Non-pigmented ciliary epithelial cell (primary cell): ENCODE data around the gene FRAS1.
"Not testable (repeated sequence)": the region's sequence is repeated elsewhere in the genome, so short reads cannot be mapped to it uniquely, and the experiment has no call there.

Source experiments
- DNase-seq: peaks from one replicate; pipeline ENCODE4 v3.0.0-alpha.2; 2010; ENCODE audit warnings: low read depth

Gene FRAS1

DNA sequence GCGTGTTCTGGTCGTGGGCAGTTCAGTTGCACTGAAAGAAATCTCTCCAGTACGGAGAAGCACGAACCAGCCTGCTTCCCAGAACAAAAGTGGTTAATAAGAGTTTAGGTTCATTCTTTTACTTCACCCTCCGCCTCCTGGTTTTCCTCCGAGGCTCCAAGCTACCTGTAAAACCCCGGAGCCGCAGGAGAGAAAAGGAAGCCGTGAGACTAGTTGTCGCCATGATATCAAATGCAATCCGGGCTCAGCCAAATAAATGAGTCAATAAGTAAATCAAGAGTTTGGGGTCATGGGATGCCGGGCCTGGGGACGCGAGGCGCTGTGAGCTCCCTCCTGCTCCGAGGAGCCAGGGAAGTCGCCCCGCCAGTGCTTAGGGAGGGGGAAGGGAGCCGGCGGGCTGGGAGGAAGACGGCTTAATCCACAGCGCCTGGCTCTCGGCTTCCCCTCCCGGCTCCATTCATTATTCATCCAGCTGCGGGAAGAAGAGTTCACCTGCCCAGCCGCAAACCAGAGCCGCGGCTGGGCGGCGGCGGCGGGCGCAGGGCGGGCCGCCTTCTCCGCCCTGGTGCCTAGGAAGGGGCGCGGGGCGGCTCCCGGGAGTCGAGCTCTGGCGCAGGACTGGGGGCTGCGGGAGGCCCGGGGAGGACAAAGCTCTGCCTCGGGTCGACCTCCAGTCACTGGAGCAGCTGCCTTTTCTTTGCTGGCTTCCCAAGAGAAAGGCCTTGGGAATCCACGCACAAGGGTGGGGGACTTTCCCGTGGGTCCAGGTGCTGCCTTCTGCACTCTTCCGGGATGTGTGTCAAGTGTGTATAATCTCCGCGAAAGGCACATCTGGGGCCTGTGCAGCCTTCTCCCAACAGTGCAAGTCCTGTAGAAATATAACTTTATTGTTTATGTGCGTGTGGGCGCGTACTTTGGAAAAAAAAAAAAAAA lies 1.7 kb downstream of the FRAS1 start:
- no peak for DNase-seq

DNA sequence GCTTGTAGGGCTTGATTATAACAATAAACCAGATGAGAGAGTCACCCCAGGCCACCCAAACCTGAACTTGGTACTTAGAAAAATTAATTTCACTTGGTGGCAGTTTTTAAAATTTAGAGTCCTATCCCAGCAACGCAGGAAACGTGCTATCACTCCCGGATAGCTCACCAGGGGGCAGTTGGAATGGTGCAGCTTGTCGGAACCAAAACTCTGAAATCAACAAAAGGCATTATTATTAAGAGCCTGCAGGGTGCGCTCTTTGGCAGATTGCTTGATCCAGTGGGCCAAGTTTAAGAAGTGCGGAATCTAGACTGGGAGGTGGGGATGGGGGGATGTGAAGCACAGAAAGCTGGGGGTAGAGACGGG lies 2.4 kb downstream of the FRAS1 start:
- DNase-seq: peak; percentile 68

DNA sequence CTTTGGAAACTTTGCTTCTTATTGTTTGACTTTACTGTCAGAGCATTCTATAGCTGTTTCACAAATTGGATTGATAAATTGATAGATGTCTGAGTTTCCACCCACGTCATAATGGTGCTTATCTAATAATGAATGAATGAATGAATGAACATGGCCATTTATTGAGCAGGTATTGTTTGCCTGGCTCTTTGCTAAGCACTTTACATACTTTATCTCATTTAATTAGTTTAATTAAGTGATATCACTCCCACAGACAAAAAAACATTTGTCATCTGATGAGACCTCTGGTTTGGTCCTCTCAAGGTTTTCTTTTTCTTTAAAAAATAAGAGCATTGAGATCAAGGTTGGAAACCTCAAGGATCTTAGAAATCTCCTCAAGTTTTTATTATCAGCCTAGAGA lies 2.8 kb downstream of the FRAS1 start:
- no peak for DNase-seq

DNA sequence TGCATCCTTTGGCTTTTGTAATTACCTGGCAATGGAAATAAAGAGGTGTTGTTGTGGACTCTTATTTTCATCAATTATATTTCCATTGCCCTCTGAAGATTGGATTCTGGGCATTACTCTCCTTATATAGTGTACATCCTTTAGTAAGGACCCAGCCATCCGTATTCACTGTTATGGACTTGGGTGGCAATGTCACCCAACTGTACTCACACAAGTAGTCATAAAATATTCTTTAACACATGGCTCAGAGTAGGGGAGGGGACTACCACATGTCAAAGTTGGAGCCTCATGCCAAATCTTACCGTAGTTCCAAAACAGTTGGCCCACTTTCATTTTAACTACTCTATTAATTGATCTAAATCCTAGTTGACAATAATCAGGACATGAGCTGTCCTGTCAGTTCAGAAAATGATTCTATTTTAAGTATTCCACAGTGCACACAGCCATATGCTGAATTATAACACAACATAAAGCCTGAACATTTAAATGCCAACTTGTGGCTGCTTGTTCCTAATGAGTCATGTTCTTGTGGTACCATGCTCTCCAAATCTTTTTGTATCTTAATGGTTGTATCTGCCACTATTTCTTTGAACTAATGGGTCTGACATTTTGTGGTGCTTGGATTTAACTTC lies 4.9 kb downstream of the FRAS1 start:
- DNase-seq: no peak

DNA sequence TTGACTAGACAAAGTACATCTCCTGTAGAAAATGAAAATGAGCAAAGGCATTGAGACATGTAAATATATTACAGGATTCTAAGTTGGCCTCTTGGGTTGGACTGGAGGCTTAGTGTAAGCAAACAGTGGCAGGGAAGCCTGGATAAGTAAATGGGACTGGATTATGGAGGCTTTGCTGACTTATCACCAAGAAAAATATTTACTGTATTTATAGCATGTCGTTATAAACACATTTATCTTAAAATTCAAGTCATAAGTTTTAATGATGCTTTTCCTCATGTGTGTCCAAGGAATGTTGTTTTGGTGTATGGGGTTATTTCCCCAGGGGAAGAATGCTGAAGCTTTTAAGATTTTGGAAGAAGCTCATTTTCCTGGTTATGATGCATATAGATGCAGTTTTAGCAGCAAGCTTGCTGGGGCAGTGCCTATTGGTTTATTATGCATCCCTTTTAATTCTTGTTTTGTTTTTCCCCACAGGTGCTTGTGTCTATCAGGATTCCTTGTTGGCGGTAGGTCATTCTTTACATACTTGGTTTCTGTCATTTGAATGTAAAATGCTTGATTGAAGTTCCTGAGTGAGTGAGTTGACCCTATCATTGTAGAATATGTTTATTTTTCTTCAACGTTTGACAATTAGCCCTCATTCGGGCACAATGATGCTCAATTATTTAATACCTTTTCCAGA lies 8.5 kb downstream of the FRAS1 start:
- no peak for DNase-seq

DNA sequence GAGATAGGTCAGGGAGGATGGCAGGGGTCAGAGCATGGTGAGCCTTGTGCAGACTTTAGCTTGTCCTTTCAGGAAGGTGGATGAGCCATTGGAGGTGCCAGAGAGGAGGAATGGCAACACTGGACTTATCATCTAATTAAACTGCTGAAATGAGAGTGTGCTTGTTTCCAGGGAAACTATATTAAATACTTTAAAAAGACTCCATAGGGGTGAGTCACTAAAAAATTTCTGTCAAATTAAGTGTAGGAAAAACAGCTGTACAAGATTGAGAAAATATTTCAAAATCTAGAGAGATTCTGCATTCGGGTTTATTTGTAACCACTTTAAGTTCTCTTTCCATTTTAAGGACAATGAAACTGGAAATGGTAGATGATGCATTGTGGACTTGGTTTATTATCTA lies 11.4 kb downstream of the FRAS1 start:
- DNase-seq: no peak

DNA sequence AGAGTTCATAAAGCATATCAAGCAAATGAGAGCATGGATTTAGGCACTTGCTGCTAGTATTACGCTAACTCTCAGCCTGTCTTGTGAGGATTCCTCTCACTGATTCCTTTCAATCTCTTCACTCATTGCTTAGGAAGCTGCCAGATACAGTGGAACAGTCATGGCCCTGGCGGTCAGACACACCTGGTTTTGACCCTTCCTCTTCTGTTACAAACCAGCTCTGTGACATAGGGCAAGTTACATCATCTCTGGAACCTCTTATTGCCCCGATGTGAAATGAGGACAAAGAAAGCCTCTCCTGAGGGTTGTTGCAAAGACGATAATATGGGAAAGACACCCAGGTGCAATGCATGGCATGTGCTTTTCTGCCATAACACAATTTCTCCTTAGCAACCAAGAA lies 12.2 kb downstream of the FRAS1 start:
- DNase-seq: no peak

DNA sequence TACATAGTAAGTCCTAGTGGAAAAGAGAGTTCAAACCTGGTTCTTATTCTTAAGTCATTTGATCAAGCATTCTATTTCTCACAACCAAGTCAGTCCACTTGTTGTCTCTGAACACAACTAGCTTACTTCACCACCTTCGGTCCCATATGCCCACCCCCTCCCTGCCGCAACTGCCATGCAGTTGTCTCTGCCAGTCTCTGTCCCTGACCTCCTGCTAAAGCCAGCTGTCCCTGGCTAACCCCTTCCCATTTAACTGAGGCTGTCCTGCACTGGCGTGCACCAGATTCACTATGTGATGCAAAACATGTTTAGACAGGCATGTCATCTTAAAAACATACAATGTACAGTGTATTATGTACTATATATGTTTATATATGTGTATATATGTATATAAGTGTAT lies 12.7 kb downstream of the FRAS1 start:
- DNase-seq: no peak

DNA sequence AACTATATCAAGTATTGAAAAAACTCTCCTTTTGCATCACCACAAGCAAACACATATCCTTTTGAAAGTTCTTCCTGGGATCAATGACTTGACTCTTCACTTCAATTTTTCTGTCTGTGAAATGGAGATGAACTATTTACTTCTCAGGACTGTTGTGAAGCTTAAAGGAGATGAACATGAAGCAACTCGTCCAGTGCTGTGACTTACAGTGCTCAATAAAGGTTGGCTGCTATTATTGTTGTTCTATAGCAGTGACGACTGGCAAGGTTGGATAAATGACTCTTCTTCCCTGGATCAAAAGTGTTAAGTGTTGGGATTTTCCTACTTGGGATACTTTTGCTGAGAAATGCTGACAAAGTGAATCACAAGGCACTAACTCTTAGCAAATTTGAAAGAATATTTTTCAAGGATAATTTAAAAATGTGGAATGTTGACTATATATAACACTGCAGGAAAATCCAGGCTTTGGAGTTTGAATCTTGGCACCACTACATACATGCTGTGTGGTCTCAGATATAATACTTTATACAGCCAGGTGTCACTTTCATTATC lies 13.7 kb downstream of the FRAS1 start:
- no peak for DNase-seq

DNA sequence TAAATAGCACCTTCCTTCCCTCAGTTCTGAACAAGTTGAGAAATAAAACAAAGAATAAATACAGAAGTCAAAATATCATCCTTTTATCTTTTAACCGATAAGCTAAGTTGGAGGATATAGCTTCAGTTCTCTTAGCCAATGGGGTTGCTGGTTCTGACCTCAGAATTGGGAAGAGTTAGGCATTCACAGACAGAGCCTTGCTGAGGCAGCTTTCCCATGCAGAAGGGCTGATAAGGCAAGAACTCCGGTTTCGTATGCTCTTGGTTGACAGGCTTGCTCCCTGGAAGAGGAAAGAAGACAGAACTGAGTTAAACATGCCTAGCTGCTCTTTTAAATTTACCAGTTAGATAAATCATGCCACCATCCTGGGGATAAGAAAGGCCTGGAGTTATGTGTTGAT lies 17.6 kb downstream of the FRAS1 start:
- DNase-seq: no peak

DNA sequence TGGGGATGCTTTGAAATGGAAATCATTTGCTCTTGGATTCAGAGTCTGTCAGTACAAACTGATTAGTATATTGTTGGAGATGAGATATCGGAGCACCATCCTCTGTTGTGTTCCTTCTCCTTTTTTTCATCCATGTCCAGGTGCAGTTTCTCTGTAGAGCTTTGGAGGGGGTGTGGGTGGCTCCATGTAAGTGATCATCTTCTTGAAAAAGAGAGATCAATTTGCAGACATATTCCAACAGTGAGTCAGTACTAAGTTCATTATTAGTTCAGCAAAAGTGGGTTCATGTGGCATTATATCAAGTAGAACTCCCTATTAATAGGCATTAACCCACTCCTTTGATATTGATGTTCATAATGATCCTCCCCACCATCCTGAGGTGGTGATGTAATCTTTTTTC lies 18.9 kb downstream of the FRAS1 start:
- no peak for DNase-seq

DNA sequence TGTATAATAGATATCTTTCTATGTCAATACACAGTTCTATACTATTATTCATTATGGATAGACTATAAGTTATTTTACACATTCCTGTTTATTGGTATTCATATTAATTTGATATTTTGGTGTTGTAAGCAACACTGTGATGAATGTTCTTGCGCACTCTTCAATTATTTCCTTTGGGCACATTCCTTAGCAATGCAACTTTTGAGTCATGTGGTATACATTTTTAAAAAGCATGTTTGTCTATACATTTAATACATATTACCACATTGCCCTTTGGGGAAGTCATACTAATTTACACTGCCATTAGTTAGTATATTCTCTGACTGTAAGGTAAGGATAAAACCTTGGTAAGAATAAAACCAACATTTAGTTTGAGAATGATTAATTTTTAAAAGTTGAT lies 21.0 kb downstream of the FRAS1 start:
- DNase-seq: no peak

DNA sequence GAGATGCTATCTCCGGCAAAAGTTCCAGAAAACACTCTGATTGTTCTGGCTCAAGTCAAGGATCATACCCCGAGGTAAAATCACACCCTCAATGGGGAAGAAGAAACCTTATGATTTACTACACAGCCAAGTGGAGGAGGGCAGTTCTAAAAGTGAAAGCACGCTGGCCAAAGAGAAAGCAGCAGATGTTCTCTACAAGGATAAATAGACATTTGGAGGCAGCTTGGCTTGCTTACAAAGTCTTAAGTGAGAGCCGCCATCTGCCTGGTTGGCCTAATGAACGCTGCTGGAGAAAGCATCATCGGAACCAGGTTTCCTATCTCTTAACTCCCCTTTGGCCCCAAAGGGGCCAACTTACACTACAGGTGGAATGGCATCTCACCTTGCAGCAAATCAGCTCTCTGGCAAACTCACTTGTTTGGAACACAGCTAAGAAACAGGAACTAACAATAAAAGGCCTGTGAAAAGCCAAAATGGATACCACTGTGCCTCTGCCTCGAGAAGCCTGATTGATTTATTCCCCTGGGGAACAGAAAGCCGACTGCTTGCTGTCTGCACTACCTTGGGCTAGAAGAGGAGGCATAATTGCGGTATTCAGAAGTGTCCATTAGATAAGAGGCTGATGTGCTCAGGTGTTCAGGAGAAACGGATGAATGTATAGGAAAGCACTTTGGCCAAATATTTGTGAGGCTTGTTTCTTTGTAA lies 22.8 kb downstream of the FRAS1 start:
- DNase-seq: no peak

DNA sequence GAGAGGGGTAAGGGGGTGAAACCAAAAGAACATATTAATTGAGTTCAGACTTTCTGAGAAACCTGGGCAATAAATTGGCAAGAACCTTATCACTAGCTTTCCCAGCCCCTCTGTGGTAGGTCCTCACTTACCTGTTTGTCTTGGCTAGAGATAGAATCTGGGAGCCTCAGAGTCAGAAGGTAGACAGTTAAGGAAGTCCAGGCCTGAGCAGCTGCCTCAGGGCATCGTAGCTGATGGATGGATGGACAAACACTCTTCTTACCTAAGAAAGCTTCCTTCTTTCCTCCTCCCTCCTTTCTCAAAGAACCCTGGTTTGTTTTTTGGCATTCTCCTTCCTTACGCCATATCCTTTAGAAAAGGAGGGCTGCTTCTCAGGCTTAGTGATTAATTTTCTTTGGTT lies 24.4 kb downstream of the FRAS1 start:
- DNase-seq: no peak

DNA sequence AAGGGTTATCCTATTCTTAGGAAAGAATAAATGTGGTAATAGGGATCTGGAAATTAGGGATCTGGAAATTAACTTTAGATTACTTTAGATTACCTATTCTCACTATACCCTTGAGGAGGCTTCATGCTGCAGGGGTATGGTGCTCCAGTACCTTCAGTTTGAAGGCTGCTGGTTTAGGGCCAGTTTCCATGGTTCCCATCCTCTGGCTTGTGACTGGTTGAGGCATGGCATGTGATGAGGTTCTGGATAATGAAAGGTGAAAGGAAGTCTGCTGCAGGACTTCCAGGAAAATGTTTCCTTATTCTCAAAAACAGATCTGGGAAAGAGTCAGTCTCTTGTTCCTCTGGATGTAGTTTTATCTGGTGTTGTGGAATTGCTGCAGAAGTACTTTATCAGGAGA lies 25.9 kb downstream of the FRAS1 start:
- DNase-seq: no peak

DNA sequence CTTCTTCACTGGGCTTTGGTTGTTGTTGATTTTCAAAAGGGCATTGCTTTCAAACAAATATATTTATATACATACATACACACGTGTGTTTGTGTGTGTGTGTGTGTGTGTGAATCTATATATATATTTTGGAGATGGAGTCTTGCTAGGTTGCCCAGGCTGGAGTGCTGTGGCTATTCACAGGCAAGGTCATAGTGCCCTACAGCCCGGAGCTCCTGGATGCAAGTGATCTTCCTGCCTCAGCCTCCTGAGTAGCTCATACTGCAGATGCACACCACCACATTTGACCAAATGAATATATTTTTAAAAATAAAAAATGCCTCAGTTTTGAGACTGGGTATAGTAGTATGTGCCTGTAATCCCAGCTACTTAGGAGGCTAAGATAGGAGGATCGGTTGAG lies 34.4 kb downstream of the FRAS1 start:
- DNase-seq: no peak

DNA sequence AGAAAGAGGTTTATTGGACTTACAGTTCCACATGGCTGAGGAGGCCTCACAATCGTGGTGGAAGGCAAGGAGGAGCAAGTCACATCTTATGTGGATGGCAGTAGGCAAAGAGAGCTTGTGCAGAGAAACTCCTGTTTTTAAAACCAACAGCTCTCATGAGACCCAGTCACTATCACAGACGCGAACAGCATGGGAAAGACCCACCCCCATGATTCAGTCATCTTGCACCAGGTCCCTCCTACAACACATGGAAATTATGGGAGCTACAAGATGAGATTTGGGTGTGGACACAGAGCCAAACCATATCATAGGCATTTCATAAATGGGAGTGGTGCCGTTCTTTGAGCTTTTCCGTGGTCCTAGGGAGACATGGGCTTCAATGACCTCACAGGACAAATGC lies 35.2 kb downstream of the FRAS1 start:
- not testable (repeated sequence) for DNase-seq

DNA sequence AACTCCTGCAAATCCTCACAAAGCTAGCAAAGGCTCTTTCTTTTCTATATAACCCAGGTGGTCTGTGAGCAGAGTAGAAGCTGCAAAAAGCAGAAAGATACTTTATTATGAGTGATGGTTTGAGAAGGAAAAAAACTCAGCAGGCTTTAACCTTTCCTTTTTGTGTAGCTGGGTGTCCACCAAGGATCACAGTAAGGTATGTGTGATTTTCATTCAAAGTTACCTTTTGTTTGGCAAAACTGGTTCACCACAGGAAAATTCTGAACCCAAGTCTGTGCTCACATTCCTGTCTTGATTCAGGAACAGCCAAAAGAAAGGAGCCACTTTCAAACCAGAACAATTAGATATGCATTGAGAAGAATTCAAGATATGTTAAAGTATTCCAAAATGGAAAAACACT lies 35.7 kb downstream of the FRAS1 start:
- no peak for DNase-seq

DNA sequence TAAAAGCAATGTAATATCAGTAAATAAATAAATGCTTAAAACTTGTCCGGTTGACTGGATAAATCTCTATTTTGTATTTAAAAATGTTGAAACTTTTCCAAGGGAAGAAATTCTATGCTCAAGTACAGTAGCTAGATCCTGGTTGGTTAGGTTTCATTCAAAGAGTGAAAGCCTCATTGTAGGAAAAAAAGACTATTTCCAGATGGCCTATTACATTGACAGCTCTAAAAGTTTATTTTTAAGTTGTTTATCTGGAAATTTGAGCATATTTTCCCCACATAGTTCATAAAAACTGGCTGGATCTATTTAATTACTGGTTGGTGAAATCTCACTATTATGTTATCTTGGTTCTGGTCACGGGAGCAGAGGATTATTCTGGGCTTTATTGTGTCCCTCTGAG lies 38.0 kb downstream of the FRAS1 start:
- DNase-seq: no peak

DNA sequence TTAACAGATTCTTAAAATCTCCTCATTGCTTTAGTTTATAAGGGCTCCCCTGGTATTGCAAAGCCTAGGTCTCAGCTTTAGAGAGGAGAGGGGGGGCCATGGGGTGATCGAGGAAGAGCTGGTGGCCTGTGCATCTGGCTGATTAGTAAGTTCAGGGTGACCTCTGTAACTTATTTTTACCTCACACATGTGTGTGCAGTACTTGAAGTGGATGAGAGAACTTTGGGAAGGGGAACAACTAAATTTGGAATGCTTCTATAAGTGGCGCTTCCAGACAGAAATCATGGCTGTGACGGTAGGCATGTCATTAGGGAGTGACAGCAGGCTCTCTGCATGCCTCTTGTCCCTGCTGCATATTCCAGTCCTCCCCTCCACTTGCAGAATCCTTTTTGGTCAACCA lies 41.9 kb downstream of the FRAS1 start:
- no peak for DNase-seq

DNA sequence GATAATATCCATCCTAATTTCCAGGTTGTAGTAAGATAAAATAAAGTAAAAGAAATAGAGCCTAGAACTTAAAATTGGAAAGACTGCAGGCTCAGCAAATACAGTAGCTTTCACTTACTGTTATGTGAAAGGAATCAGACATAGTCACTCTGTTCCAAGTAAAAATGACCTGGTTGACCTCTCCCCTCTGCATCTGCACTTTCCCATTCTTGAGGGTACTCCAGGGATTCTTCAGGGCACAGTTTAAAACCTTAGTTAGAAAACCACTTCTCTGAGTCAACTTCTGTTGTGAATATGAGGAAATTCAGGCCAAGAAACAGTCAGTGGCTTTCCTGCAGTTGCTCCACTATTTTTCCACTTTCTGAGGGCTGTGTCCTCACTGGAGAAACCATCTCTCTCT lies 42.9 kb downstream of the FRAS1 start:
- DNase-seq: no peak

DNA sequence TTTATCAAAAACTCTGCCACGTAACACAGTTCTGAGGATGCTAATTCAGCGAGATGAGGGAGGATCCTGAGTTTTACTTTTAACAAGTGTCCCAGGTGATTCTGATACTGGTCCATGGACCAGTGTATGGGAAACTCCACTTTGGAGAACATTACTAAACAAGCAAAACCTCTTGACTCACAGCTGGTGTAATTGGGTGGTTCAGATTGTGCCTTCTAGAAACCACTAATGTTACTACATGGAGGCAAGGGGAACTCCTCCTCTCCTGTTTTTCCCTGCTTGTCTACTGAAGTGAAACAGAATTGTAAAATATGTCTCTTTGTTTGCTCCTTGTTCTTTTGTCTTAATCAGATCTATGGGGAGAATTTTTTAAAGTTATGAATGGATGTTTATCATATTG lies 62.6 kb downstream of the FRAS1 start:
- no peak for DNase-seq
